ENCODE results near the gene EED.

- TF ChIP-seq POLR2A (IDR thresholded peaks at IDR 0.05; ENCODE audit: borderline replicate concordance, extremely low read depth, insufficient read depth, insufficient read length) (no peak), CBX3 (IDR thresholded peaks at IDR 0.05; ENCODE audit: low read depth) (no peak), JUND (IDR thresholded peaks at IDR 0.05) (no peak), EZH2 (IDR thresholded peaks at IDR 0.05) (no peak), CTCF (IDR thresholded peaks at IDR 0.05 in 2 of 3, conservative IDR thresholded peaks at IDR 0.05 in 1 of 3; ENCODE audit: borderline replicate concordance in 1 of 3, insufficient read depth in 1 of 3, low read depth in 2 of 3, low read length in 2 of 3) (no peak), MAX (IDR thresholded peaks at IDR 0.05) (no peak), EZH2phosphoT487 (IDR thresholded peaks at IDR 0.05; ENCODE audit: borderline replicate concordance) (no peak), ZNF274 (IDR thresholded peaks at IDR 0.05; ENCODE audit: low read depth, low read length) (no peak), POLR2AphosphoS5 (IDR thresholded peaks at IDR 0.05; ENCODE audit: low read depth, low read length) (no peak), TCF7L2 (IDR thresholded peaks at IDR 0.05; ENCODE audit: borderline replicate concordance, extremely low read depth, insufficient read depth, insufficient read length) (no peak)
- TF ChIP-seq, protein P1, sequence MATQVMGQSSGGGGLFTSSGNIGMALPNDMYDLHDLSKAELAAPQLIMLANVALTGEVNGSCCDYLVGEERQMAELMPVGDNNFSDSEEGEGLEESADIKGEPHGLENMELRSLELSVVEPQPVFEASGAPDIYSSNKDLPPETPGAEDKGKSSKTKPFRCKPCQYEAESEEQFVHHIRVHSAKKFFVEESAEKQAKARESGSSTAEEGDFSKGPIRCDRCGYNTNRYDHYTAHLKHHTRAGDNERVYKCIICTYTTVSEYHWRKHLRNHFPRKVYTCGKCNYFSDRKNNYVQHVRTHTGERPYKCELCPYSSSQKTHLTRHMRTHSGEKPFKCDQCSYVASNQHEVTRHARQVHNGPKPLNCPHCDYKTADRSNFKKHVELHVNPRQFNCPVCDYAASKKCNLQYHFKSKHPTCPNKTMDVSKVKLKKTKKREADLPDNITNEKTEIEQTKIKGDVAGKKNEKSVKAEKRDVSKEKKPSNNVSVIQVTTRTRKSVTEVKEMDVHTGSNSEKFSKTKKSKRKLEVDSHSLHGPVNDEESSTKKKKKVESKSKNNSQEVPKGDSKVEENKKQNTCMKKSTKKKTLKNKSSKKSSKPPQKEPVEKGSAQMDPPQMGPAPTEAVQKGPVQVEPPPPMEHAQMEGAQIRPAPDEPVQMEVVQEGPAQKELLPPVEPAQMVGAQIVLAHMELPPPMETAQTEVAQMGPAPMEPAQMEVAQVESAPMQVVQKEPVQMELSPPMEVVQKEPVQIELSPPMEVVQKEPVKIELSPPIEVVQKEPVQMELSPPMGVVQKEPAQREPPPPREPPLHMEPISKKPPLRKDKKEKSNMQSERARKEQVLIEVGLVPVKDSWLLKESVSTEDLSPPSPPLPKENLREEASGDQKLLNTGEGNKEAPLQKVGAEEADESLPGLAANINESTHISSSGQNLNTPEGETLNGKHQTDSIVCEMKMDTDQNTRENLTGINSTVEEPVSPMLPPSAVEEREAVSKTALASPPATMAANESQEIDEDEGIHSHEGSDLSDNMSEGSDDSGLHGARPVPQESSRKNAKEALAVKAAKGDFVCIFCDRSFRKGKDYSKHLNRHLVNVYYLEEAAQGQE (IDR thresholded peaks at IDR 0.05; ENCODE audit: low read depth), result no peak
- TF ChIP-seq, protein P2, sequence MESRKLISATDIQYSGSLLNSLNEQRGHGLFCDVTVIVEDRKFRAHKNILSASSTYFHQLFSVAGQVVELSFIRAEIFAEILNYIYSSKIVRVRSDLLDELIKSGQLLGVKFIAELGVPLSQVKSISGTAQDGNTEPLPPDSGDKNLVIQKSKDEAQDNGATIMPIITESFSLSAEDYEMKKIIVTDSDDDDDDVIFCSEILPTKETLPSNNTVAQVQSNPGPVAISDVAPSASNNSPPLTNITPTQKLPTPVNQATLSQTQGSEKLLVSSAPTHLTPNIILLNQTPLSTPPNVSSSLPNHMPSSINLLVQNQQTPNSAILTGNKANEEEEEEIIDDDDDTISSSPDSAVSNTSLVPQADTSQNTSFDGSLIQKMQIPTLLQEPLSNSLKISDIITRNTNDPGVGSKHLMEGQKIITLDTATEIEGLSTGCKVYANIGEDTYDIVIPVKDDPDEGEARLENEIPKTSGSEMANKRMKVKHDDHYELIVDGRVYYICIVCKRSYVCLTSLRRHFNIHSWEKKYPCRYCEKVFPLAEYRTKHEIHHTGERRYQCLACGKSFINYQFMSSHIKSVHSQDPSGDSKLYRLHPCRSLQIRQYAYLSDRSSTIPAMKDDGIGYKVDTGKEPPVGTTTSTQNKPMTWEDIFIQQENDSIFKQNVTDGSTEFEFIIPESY (IDR thresholded peaks at IDR 0.05; ENCODE audit: extremely low read depth, insufficient replicate concordance, low read length), result no peak
These were observed 23.9 kb upstream of the EED start for GRCh38 chr11:86220653-86221052.

All from HCT116 (cell line).